Neural cell (in vitro differentiated cells): ENCODE measurements around the gene IRF8.
"Not testable (repeated sequence)": the region's sequence is repeated elsewhere in the genome, so short reads cannot be mapped to it uniquely, and the experiment has no call there.

Experiments used
- CTCF ChIP-seq: fragments of 450-650 bp; IDR thresholded peaks from 2 replicates; pipeline ENCODE4 v1.5.1; 2014; ENCODE audit warnings: antibody characterized with exemption, mild to moderate bottlenecking, moderate library complexity; ENCODE audit not compliant: poor library complexity, severe bottlenecking
- EP300 ChIP-seq: fragments of 450-650 bp; conservative IDR thresholded peaks from 2 replicates; pipeline ENCODE4 v1.6.1; 2014; ENCODE audit warnings: antibody characterized with exemption, mild to moderate bottlenecking, moderate library complexity; ENCODE audit not compliant: poor library complexity, severe bottlenecking
- EZH2 ChIP-seq: fragments of 200-600, 300-800 bp; shearing (Covaris generic), sonication (generic); IDR thresholded peaks from 2 replicates; pipeline ENCODE4 v1.6.1; 2014; ENCODE audit warnings: antibody characterized with exemption, low read length, borderline replicate concordance, mild to moderate bottlenecking; ENCODE audit not compliant: insufficient read depth, poor library complexity, severe bottlenecking
- MXI1 ChIP-seq: fragments of 450-650 bp; conservative IDR thresholded peaks from 2 replicates; pipeline ENCODE4 v1.6.1; 2014; ENCODE audit warnings: antibody characterized with exemption, mild to moderate bottlenecking; ENCODE audit not compliant: poor library complexity, severe bottlenecking
- POLR2AphosphoS5 ChIP-seq: IDR thresholded peaks from 2 replicates; pipeline ENCODE4 v1.6.1; 2012
- REST ChIP-seq: IDR thresholded peaks from 2 replicates; pipeline ENCODE4 v1.6.1; 2012; ENCODE audit warnings: borderline replicate concordance
- SMC3 ChIP-seq: fragments of 450-650 bp; conservative IDR thresholded peaks from 2 replicates; pipeline ENCODE4 v1.6.1; 2014; ENCODE audit warnings: antibody characterized with exemption, mild to moderate bottlenecking, moderate library complexity; ENCODE audit not compliant: poor library complexity
- TAF1 ChIP-seq: IDR thresholded peaks from 2 replicates; pipeline ENCODE4 v1.6.1; 2012; ENCODE audit warnings: low read depth

DNA sequence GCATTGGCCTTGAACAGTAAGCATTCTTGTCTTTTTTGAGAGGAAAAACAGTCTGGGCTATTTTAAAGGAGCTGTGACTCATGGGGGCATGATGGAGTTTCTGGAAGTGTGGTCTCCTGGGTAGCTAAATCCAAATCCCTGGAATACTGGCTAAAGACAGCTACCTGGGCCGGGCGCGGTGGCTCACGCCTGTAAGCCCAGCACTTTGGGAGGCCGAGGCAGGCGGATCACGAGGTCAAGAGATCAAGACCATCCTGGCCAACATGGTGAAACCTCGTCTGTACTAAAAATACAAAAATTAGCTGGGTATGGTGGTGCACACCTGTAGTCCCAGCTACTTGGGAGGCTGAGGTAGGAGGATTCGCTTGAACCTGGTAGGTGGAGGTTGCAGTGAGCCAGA is 8.3 kb downstream of the IRF8 start:
- TF ChIP-seq SMC3, EZH2, CTCF, MXI1, EP300, TAF1, POLR2AphosphoS5, REST: not testable (repeated sequence)
